ENCODE data around the gene ESR1. TPM values are rescaled to one million over a fixed set of nuclear protein-coding genes. Genes with fewer than 3 reads are reported as not detected.

The ESR1 gene
- polyA plus RNA-seq, 1 of the 3 experiments (the other 2 are of a cell fraction), result under 0.01 TPM

GRCh38 chr6:151773382-151773781 is 34.1 kb upstream of the ESR1 start:
- H3K4me2 ChIP-seq, result no peak overlapping the region
- no peaks in the 10 kb centered on the region for H3K9me2 ChIP-seq
- no peaks in the 10 kb centered on the region for H3K36me3 ChIP-seq (replicated peaks in 1 of 2; ENCODE audit: control insufficient read depth in 1 of 2, insufficient read depth in 2 of 2, low read length in 1 of 2)
- no peak overlapping the region for H3K27ac ChIP-seq (ENCODE audit: low read depth in 2 of 2, low read length in 1 of 2)
- no peaks in the 10 kb centered on the region for H3K79me2 ChIP-seq (ENCODE audit: insufficient read depth)
- POLR2A ChIA-PET, result no interaction called here
- no peak overlapping the region for H2AFZ ChIP-seq (ENCODE audit: low read depth)
- CTCF ChIA-PET, result interaction anchor here (0.5 to 1.0 kb wide), 2 partner anchors 9 to 661 kb away, joined by 4 to 5 read pairs; no protein-coding TSS in a partner anchor
- H4K20me1 ChIP-seq (ENCODE audit: insufficient read depth), result no peaks in the 10 kb centered on the region
- no peak for DNase-seq
- no peaks in the 10 kb centered on the region for H3F3A ChIP-seq (replicated peaks; ENCODE audit: insufficient read depth)
- no peak overlapping the region for H3K4me3 ChIP-seq (ENCODE audit: low read depth in 2 of 2, low read length in 1 of 2)
- H3K27me3 ChIP-seq (ENCODE audit: insufficient read depth), result no peaks in the 10 kb centered on the region
- H3K9me3 ChIP-seq, result no peaks in the 10 kb centered on the region
- no peaks in the 10 kb centered on the region for H3K4me1 ChIP-seq (ENCODE audit: control insufficient read depth in 1 of 2, insufficient read depth in 2 of 2, low read depth in 1 of 2, low read length in 1 of 2)
- TF ChIP-seq JUND (IDR thresholded peaks at IDR 0.05) (no peak), CHD2 (IDR thresholded peaks at IDR 0.05; ENCODE audit: low read length, partially characterized antibody) (no peak), YY1 (IDR thresholded peaks at IDR 0.05; ENCODE audit: low read depth) (no peak), FOXJ3 (CRISPR knock-in tag; IDR thresholded peaks at IDR 0.05) (no peak), EP300 (IDR thresholded peaks at IDR 0.05; ENCODE audit: borderline replicate concordance in 1 of 2, low read depth in 1 of 2, low read length in 1 of 2) (no peak)
- TF ChIP-seq, protein P1, sequence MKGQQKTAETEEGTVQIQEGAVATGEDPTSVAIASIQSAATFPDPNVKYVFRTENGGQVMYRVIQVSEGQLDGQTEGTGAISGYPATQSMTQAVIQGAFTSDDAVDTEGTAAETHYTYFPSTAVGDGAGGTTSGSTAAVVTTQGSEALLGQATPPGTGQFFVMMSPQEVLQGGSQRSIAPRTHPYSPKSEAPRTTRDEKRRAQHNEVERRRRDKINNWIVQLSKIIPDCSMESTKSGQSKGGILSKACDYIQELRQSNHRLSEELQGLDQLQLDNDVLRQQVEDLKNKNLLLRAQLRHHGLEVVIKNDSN (IDR thresholded peaks at IDR 0.05; ENCODE audit: borderline replicate concordance, low read depth), result no peak
- TF ChIP-seq, protein P2, sequence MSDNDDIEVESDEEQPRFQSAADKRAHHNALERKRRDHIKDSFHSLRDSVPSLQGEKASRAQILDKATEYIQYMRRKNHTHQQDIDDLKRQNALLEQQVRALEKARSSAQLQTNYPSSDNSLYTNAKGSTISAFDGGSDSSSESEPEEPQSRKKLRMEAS (IDR thresholded peaks at IDR 0.05; ENCODE audit: low read depth), result no peak
- H3K9ac ChIP-seq, result no peak overlapping the region
- WGBS (ENCODE audit: low lambda C conversion rate), result 55% methylated on average over 3 of the region's 3 CpGs

DNA sequence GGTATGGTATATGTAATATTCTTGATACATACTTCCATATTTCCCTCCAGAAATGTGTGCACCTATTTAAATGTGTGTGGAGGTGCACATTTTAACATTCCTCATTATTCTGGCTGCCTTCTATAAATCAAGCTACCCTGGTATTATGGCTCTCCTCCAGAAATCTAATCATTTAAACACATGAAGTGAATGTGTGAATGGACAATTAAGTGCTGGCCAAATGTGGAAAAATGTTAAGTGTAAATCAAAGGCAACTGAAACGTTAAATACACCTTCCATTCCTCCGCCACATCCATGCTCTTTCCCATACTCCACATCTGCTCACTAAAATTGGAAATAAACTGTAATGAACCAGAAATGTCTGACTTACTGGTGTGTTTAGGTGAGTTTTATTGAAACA is 24.9 kb upstream of the ESR1 start:
- DNase-seq, result no peak
- Histone ChIP-seq H3K4me1 (ENCODE audit: control insufficient read depth in 1 of 2, insufficient read depth in 2 of 2, low read depth in 1 of 2, low read length in 1 of 2) (no peaks in the 10 kb centered on the region), H3K27me3 (ENCODE audit: insufficient read depth) (no peaks in the 10 kb centered on the region), H3K9ac (no peak overlapping the region), H3F3A (replicated peaks; ENCODE audit: insufficient read depth) (no peaks in the 10 kb centered on the region), H3K79me2 (ENCODE audit: insufficient read depth) (no peaks in the 10 kb centered on the region), H3K36me3 (replicated peaks in 1 of 2; ENCODE audit: control insufficient read depth in 1 of 2, insufficient read depth in 2 of 2, low read length in 1 of 2) (no peaks in the 10 kb centered on the region), H3K27ac (ENCODE audit: low read depth in 2 of 2, low read length in 1 of 2) (no peak overlapping the region), H3K4me3 (ENCODE audit: low read depth in 2 of 2, low read length in 1 of 2) (no peak overlapping the region), H4K20me1 (ENCODE audit: insufficient read depth) (no peaks in the 10 kb centered on the region), H3K9me2 (no peaks in the 10 kb centered on the region), H2AFZ (ENCODE audit: low read depth) (no peak overlapping the region), H3K9me3 (no peaks in the 10 kb centered on the region), H3K4me2 (no peak overlapping the region)
- WGBS (ENCODE audit: low lambda C conversion rate), result 3% methylated on average over 2 of the region's 2 CpGs
- CTCF ChIA-PET, result interaction anchor here (1.6 kb wide), 1 partner anchor 17 kb away, joined by 3 read pairs; no protein-coding TSS in a partner anchor
- TF ChIP-seq TCF12 (IDR thresholded peaks at IDR 0.05) (no peak), CHD2 (IDR thresholded peaks at IDR 0.05; ENCODE audit: low read length, partially characterized antibody) (no peak), GABPA (IDR thresholded peaks at IDR 0.05; ENCODE audit: low read depth) (no peak)
- POLR2A ChIA-PET, result no interaction called here

GRCh38 chr6:151783692-151784091 is 23.8 kb upstream of the ESR1 start:
- Histone ChIP-seq H3K36me3 (replicated peaks in 1 of 2; ENCODE audit: control insufficient read depth in 1 of 2, insufficient read depth in 2 of 2, low read length in 1 of 2) (no peaks in the 10 kb centered on the region), H3K4me3 (ENCODE audit: low read depth in 2 of 2, low read length in 1 of 2) (no peak overlapping the region), H4K20me1 (ENCODE audit: insufficient read depth) (no peaks in the 10 kb centered on the region), H3K27ac (ENCODE audit: low read depth in 2 of 2, low read length in 1 of 2) (no peak overlapping the region), H3K9me2 (no peaks in the 10 kb centered on the region), H3K9me3 (no peaks in the 10 kb centered on the region), H3K79me2 (ENCODE audit: insufficient read depth) (no peaks in the 10 kb centered on the region), H3K4me1 (ENCODE audit: control insufficient read depth in 1 of 2, insufficient read depth in 2 of 2, low read depth in 1 of 2, low read length in 1 of 2) (no peaks in the 10 kb centered on the region), H3F3A (replicated peaks; ENCODE audit: insufficient read depth) (no peaks in the 10 kb centered on the region), H3K27me3 (ENCODE audit: insufficient read depth) (no peaks in the 10 kb centered on the region), H3K4me2 (no peak overlapping the region), H3K9ac (no peak overlapping the region), H2AFZ (ENCODE audit: low read depth) (no peak overlapping the region)
- POLR2A ChIA-PET, result no interaction called here
- CTCF ChIA-PET, result interaction anchor here (1.6 kb wide), 1 partner anchor 18 kb away, joined by 3 read pairs; no protein-coding TSS in a partner anchor
- DNase-seq, result no peak
- WGBS (ENCODE audit: low lambda C conversion rate), result 0% methylated on average over 2 of the region's 2 CpGs
- no peak for TF ChIP-seq PBX3 (IDR thresholded peaks at IDR 0.05)
- no peak for TF ChIP-seq EZH2phosphoT487 (IDR thresholded peaks at IDR 0.05; ENCODE audit: borderline replicate concordance, low read depth)
- no peak for TF ChIP-seq IRF3 (IDR thresholded peaks at IDR 0.05; ENCODE audit: low read depth, low read length)
- TF ChIP-seq ELF1 (IDR thresholded peaks at IDR 0.05), result no peak
- no peak for TF ChIP-seq YY1 (IDR thresholded peaks at IDR 0.05; ENCODE audit: low read depth)
- no peak for TF ChIP-seq POLR2AphosphoS5 (IDR thresholded peaks at IDR 0.05; ENCODE audit: low read depth, low read length)
- TF ChIP-seq TEAD4 (IDR thresholded peaks at IDR 0.05; ENCODE audit: borderline replicate concordance, insufficient read depth), result no peak
- TF ChIP-seq MEF2A (IDR thresholded peaks at IDR 0.05; ENCODE audit: borderline replicate concordance, low read depth), result no peak
- TF ChIP-seq JUND (IDR thresholded peaks at IDR 0.05), result no peak
- TF ChIP-seq NFIC (IDR thresholded peaks at IDR 0.05; ENCODE audit: borderline replicate concordance), result no peak
- no peak for TF ChIP-seq SMC3 (IDR thresholded peaks at IDR 0.05; ENCODE audit: low read depth, low read length)
- TF ChIP-seq FOXJ3 (CRISPR knock-in tag; IDR thresholded peaks at IDR 0.05), result no peak
- no peak for TF ChIP-seq CTCF (IDR thresholded peaks at IDR 0.05)

All from SK-N-SH (cell line).